ENCODE data around the gene ZCCHC13. TPM values are rescaled to one million over a fixed set of nuclear protein-coding genes. Genes with fewer than 3 reads are reported as not detected.

ZCCHC13 gene
- total RNA-seq, 6 donors from 2014 or later: not detected

DNA sequence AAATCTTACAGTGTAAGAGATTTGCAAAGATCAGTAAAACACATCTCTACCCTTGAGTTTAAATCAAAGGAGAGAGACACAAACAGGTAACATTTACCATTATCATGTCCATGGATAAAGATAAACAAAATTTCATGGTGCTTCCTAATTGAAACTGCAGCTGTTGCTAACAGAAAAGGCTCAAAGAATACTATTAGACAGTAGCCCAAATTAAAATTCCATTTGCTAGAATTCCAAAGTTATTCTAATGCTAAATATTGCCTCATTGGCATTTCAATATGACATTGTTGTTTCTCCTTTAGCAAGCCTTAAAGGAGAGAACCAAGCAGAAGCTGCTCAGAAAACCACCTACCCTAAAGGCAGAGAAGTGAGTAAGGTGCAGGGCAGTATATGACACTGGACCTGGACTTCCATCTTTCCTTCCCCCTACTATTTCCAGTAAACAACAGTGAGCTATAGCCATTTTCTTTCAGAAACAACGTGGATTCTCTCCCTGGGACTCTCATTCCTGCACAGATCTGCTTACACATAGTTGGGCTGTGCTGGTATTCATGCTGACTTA is 19.5 kb upstream of the ZCCHC13 start:
- 24 to 25% methylated on average over 1 of the region's 1 CpG for whole genome bisulfite sequencing, 2 donors
- TF ChIP-seq EP300 (IDR thresholded peaks at IDR 0.05) (no peak), POLR2A (IDR thresholded peaks at IDR 0.05) (no peak), POLR2AphosphoS5 (IDR thresholded peaks at IDR 0.05) (no peak)
- TF ChIP-seq, protein P1, sequence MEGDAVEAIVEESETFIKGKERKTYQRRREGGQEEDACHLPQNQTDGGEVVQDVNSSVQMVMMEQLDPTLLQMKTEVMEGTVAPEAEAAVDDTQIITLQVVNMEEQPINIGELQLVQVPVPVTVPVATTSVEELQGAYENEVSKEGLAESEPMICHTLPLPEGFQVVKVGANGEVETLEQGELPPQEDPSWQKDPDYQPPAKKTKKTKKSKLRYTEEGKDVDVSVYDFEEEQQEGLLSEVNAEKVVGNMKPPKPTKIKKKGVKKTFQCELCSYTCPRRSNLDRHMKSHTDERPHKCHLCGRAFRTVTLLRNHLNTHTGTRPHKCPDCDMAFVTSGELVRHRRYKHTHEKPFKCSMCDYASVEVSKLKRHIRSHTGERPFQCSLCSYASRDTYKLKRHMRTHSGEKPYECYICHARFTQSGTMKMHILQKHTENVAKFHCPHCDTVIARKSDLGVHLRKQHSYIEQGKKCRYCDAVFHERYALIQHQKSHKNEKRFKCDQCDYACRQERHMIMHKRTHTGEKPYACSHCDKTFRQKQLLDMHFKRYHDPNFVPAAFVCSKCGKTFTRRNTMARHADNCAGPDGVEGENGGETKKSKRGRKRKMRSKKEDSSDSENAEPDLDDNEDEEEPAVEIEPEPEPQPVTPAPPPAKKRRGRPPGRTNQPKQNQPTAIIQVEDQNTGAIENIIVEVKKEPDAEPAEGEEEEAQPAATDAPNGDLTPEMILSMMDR (IDR thresholded peaks at IDR 0.05): no peak
- DNase-seq (no peak), ATAC-seq (ENCODE audit: low FRiP score in 2 of 2) (no peak)
- no peak overlapping the region for H3K27ac ChIP-seq
- no peaks in the 10 kb centered on the region for H3K9me3 ChIP-seq
- H3K27me3 ChIP-seq: no peaks in the 10 kb centered on the region
- H3K36me3 ChIP-seq: peaks cover 0 to 31% (median 9%) of the 10 kb centered on the region in 4 donors
- peaks cover 3 to 15% (median 7%) of the 10 kb centered on the region in 4 donors for H3K4me1 ChIP-seq
- H3K4me3 ChIP-seq: no peak overlapping the region

- ATAC-seq (ENCODE audit: low FRiP score in 2 of 2) (no peak), DNase-seq (no peak)
- Histone ChIP-seq H3K27me3 (peaks cover 0 to 5% (median 0%) of the 10 kb centered on the region in 4 donors), H3K4me3 (no peak overlapping the region), H3K27ac (no peak overlapping the region), H3K4me1 (peaks cover 3 to 15% (median 7%) of the 10 kb centered on the region in 4 donors), H3K9me3 (no peaks in the 10 kb centered on the region), H3K36me3 (peaks cover 0 to 9% (median 0%) of the 10 kb centered on the region in 4 donors)
- TF ChIP-seq POLR2A (IDR thresholded peaks at IDR 0.05) (no peak), EP300 (IDR thresholded peaks at IDR 0.05) (no peak), POLR2AphosphoS5 (IDR thresholded peaks at IDR 0.05) (no peak)
- TF ChIP-seq, protein P1 (IDR thresholded peaks at IDR 0.05): no peak
- 82 to 86% methylated on average over 5 of the region's 5 CpGs for WGBS, 2 donors
Measured at GRCh38 chrX:74286950-74287740, 16.8 kb upstream of the ZCCHC13 start.

DNA sequence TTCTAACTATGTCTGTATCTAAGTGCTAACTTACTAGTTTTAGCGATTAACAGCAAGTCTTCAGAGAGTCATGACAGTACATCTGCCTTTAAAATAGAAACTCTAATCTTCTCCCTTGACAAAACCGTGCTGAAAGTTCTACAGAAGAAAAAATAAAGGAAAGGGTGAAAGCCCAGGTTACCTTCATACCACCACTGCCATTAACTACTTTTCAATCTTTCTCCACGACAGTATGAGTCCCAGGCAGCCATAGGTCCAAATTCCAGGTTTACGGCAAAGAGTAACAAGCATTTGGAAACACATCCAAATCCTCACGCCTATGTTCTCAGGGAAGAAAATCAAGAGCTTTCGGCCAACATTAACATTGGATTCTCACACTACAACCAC is 12.4 kb upstream of the ZCCHC13 start:
- Histone ChIP-seq H3K4me3 (peak overlapping the region; percentile 47 to 67 (median 53)), H3K27me3 (peaks cover 0 to 5% (median 0%) of the 10 kb centered on the region in 4 donors), H3K9me3 (no peaks in the 10 kb centered on the region), H3K36me3 (no peaks in the 10 kb centered on the region), H3K27ac (peak overlapping the region; percentile 87 to 96 (median 90)), H3K4me1 (peaks cover 0 to 7% (median 6%) of the 10 kb centered on the region in 4 donors)
- WGBS, 2 donors: 0 to 33% methylated on average over 3 to 6 of the region's 6 CpGs
- no peak for ATAC-seq (ENCODE audit: low FRiP score in 2 of 2)
- TF ChIP-seq POLR2AphosphoS5 (IDR thresholded peaks at IDR 0.05): no peak
- TF ChIP-seq POLR2A (IDR thresholded peaks at IDR 0.05): no peak
- no peak for TF ChIP-seq EP300 (IDR thresholded peaks at IDR 0.05)
- TF ChIP-seq, protein P1 (IDR thresholded peaks at IDR 0.05): no peak
- no peak for DNase-seq

DNA sequence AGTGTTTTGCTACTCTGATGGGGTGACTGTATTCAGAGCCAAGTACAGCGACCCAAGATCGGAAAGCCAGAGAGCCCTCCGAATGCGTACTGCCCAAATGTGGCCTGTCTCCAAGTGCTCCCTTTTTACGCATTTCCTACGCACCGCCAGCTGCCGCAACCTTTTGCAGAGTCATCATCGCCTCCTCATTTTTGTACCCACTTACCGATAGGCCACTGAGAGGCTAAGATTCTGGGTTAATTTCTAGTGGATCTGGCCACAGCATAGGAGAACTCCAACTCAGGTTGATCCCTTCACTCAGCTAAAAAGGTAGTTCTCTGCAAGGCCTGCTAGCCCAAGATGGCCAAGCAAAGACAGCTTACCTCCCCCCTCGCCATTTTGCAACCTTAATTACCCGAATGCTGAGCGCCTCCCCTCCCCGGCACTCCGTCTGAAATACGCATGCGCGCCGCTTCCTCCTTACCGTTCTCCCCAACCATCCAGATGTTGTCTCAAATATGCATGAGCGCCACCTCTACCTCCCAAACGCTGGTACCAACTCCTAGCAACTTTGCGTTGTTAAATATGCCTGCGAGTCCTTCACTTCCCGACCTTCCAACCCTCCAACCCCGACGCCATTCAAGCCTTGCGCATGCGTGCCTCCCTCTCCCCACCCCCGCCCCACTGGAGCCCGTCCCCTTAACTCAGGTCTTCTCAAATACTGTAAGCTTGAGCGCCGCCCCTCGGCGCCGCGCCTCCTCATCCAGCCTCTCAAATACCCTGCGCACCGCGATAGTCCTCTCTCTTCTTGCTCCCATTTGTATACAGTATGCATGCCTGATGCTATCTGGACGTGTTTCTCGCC is 11.8 kb upstream of the ZCCHC13 start:
- Histone ChIP-seq H3K27ac (peak overlapping the region; percentile 87 to 96 (median 90)), H3K9me3 (no peaks in the 10 kb centered on the region), H3K4me1 (peaks cover 0 to 7% (median 6%) of the 10 kb centered on the region in 4 donors), H3K27me3 (peaks cover 0 to 5% (median 0%) of the 10 kb centered on the region in 4 donors), H3K36me3 (no peaks in the 10 kb centered on the region), H3K4me3 (peak overlapping the region; percentile 47 to 67 (median 53))
- DNase-seq (peak; percentile 91 to 96), ATAC-seq (ENCODE audit: low FRiP score in 2 of 2) (peak; percentile 96 to 97)
- WGBS, 2 donors: 2 to 28% methylated on average over 23 to 42 of the region's 42 CpGs
- TF ChIP-seq EP300 (IDR thresholded peaks at IDR 0.05) (no peak), POLR2AphosphoS5 (IDR thresholded peaks at IDR 0.05) (peak; percentile 39 to 77), POLR2A (IDR thresholded peaks at IDR 0.05) (peak in 2 of 4 donors; percentile 44 to 79)
- TF ChIP-seq, protein P1 (IDR thresholded peaks at IDR 0.05): peak in 1 of 6 experiments; percentile 6

All from upper lobe of left lung (tissue), 6 donors.